ENCODE measurements around the gene NRF1.

The NRF1 gene

DNA sequence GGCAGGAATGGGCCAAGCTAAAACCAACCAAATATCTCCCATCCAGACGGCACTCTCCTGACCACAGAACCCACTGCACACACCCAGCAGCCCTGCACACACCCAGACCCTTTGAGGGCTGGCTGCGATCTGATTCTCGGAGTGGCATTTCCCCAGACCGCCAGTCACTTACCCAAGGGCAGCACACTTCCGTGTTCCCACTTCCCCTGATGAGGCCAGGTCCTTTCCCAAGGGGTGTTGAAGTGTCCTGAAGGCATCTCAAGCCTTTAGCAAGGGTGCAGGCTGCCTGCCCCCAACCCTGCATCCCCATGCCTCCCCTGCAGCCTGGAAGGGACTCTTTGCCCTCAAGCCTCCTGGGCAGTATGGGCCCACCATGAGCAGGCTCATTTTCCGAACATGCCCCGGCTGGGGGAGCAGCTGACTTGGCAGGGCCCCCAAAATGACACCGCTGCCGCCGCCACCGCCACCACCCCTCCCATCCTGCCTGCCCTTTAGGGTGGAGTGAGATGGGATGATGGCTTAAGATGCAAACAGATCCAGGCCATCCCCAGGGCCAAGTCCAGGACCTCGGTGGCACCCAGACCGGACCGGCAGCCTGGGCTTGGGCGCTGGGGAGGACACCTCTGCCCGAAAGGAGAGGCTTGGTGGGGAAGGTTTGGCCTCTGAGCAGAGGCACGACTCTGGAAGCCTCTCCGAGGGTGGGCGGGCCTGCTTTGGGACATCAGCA, 159.8 kb downstream of the NRF1 start:
- DNase-seq (ENCODE audit: low spot score), result no peak

GRCh38 chr7:129771928-129772479, 160.5 kb downstream of the NRF1 start:
- DNase-seq (ENCODE audit: low spot score), result peak; percentile 69

DNA sequence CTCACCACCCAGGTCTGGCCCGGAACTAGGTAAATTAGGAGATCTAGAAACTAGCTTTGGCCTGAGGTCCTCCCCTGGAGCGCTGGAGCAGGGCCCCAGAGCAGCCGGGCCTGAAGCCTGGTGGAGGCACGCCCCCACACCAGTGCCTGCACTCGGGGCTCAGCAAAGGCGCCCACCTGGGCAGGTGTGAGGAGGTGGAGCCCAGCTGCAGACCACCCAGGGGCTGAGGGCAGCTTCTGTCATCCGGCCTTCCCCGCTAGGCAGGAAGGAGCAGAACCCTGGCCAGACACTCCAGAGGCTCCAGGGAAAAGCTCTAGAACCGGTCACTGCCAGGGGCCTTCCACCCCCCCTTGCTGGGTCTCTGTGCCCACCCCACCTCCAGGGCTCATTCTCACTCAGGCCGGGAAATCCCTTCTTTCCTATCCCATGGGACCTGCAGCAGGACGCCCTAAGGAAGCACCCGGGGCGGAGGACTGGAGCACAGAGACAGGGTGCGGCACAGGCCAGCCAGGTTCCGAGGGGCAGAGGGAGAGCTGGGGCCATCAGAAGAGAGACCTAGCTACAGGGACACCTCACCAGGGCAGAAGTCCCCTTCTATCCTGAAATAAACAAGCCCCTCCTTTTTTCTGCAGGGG, 161.2 kb downstream of the NRF1 start:
- no peak for DNase-seq (ENCODE audit: low spot score)

GRCh38 chr7:129773328-129773731, 161.8 kb downstream of the NRF1 start:
- DNase-seq (ENCODE audit: low spot score), result no peak

- DNase-seq (ENCODE audit: low spot score), result no peak
Observed at GRCh38 chr7:129773871-129774270, 162.4 kb downstream of the NRF1 start.

DNA sequence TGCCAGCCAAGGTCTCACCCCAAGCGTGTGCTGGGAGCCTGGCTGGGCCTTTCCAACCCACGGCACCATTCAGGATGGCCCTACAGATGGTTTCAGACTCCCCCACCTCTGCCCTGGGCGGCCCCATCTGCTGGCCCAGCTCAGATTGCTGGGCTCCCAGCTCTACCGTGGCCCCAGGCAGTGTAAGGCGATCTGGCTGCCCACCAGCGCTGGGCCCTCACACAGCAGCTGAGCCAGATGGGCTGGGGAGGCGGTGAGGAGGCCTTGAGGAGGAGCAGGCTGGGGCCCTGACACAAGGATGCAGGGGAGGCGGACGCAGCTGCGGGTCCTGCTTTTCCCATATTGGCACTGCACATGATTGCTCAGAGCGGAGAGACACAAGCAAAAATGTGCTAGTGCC, 162.8 kb downstream of the NRF1 start:
- peak; percentile 65 for DNase-seq (ENCODE audit: low spot score)

DNA sequence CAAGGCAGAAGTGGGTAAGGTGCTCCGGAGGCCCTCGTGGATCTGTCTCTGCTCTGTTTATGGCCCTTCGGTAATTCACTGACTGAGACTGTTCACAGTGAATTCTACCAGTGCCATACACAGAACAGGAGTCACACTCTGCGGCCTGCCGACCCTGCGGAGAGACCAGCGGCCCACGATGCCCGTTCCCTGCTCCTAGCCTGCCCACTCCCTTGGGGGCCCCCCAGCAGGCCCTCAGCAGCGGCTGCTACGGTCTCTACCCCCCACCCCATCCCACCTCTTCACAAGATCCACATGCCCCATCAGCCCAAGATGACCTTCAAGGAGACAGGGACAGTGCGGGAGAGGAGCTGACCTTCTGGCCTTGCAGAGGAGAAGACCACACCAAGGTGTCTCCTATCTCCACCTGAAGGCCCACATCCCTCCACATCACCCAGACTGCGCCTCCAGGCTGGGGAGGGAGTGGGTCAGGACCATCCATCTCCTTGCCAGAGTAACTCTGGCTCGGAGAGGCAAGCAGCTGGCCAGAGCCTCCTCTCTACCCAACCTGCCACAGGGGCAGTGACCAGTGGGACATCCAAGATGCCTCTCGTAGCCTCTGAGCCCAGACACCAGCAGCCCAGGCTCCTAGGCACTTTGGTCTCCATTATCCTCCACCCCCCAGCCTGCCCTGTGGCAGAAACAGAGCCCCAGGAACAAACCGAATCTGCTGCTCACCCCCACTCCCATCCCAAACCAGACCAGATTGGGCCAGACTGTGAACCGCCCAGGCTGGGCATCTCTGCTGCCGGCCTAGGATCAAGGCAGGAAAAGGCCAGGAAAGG, 163.6 kb downstream of the NRF1 start:
- DNase-seq (ENCODE audit: low spot score), result no peak

- DNase-seq (ENCODE audit: low spot score), result no peak
Observed at GRCh38 chr7:129775695-129776361, 164.3 kb downstream of the NRF1 start.

- DNase-seq (ENCODE audit: low spot score), result no peak
Observed at GRCh38 chr7:129776362-129776722, 164.8 kb downstream of the NRF1 start.

GRCh38 chr7:129777195-129777844, 165.8 kb downstream of the NRF1 start:
- no peak for DNase-seq (ENCODE audit: low spot score)

DNA sequence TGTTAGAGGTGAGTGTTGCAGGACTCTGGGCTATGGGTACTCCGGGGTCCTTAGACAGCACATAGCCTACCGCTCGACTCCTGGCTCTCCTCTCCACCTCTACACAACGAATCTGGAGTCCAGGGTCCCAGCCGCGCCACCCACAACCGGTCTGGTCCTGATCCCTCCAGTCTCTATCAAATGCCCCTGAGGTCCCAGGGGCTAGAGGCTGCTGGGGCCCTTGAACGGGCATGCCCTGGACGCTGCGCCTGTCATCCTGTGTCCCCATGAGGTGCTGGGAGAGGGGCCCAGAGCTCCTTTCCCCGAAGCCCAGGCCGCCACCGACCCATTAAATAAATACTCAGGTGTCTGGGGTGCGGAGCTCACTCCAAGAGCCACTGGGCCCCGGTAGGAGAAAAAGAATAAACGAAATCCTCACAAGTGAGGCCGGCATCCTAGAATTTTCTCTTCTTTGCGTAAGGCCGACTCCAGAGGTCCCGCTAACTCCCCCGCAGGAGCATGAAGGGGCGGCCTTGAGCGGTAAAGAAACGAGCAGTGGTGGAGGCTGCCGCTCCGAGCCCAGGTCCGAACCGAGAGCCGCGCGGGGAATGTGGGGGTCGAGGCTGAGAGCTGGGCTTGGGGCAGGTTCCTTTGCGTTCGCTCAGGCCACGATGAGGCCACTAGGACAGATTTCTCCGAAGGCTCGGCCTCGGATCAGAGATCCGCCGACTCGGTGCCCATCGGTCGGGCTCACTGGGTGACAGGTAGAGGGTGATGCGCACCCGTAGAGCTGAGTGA, 166.7 kb downstream of the NRF1 start:
- no peak for DNase-seq (ENCODE audit: low spot score)

DNA sequence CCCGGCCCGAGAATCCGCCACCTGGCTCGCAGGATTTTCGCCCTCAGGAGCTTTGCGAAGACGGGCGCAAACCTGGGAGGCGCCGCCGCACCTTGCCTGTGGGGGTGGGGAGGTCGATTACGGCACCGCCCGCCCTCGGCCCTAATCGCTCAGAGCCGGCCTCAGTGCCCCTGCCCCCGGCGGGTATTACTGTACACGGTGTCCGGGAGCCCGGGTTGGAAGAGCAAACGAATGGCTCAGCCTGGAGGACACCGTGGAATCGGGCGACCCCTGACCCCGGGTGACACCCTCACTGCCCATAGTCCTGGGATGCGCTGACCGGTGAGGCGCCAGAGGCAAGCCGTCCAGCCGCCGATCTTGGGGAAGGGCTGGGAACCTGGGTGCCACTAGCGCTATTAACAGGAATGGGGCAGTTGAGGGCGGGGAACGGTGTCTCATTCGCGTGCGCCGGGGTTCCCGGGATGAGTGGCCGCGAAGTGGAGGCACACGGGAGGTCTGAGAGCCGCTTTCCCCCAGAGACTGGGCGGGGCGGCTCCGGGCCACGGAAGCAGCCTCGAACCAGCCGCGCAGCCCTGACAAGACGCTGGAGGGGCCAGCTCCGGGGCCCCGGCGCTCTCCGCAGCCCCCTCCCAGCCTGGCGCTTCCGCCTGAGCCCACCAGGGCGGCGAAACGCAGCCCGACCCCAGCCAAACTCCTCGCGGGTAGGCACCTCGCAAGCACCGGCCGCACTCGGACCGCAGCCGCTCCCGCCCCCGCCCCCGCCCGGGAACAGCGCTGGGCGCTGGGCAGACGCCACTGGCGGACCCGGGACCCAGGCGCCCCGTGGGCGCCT, 167.5 kb downstream of the NRF1 start:
- peak; percentile 62 for DNase-seq (ENCODE audit: low spot score)

DNA sequence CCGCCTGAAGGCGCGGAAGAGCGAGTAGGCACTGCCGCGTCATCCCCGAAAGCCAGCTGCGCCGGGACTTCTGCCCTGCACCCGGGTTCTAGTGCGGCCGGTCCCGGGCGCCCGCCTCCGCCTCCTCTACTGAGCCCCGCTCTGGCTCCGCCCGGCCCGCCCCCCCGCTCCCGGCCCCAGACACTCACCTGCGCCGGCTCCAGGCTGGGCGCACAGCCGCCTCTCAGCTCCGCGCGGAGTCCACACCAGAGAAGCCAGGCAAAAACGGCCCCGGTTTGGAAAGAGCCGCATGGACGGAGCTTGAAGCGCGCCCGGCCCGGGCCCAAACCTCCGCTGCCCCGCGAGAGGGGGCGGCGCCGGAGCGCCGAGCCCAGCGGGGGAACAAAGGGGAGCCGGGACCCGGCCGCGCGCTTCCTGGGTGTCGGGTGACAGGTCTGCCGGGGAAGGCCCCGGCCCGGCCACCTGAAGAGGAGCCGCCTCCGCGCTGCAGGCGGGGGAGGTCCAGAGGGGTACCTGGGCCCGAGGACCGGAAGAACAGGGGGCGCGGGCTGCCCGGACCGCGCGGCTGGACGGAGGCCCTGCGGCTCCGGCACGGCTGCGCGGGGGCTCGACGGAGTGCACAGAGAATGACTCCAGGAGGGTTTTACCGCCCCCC, 168.2 kb downstream of the NRF1 start:
- peak; percentile 73 for DNase-seq (ENCODE audit: low spot score)

DNA sequence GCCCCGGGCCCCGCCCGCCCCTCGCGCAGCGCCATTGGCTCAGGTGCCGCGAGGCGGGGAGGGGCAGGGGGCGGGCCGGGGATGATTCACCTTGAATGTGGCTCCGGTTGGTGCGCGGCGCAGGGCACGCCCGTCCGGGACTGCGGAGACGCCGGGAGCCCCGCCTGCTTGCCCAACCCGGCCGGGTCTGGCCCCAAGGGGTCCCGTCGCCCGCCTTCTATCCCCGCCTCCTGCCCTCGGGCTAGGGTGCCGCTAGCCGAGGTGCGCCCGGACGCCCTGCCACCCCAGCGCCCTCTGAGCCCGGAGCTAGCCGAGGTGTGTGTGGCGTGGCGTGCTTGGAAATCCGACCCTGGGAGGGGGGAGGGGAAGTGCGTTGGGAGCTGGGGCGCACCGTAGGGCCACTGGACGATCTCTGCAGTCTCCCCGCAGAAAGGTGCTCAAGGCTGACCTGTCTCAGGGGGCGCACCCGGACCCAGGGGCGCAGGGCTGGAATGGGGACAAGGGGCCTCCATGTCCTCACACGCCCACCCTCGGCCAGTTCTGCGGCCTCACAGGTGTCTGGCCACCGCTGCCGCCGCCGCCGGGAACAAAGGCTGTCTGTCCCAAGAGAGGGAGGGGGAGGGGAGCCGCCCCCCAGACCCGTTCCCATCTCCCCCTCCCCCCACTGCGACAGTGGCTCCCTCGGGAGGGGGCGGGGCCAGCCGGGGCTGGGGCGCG, 168.9 kb downstream of the NRF1 start:
- peak; percentile 78 for DNase-seq (ENCODE audit: low spot score)

DNA sequence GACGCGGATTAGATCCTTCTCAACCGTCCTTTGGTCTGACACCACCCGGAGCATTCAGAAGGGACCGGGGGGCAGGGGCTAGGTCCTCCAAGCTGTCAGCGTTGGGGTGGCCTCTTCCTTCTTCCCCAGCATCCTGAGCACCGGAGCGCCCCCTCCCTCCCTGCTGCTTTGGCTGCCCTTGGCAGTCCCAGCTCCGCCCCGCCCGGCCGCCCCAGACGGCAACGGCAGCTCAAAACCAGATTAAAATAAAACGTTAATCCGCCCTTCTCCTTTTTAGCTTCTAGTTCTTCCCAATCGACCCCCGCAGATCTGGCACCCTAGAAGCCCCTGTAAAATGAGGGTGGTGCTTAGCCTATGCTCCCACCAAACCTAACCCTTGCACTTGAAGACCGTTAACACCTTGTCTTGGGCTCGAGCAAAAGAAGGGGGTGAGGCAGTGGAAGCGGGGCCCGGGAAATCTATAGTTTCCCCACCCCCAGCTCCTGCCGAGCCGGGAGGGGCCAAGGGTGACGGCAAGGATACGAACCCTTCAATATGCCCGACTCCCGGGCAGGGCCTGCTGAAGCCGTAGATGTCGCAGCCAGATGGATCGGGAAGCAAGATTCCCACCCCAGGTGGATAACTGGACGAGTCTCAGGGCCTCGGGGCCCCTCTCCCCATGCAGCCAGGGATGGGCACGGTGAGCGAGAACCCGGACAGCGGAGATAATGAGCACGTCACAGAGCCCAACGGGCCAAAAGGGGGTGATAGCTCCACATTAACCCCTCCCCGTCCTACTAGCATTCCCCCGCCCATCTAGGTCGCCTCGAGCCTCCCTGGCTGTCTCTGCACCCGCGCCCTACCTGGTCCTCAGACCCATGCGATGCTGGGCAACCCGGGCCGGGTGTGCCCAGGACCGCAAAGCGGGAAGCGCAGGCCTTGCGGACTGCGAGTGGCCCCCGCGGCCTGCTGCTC, 169.7 kb downstream of the NRF1 start:
- peak; percentile 62 for DNase-seq (ENCODE audit: low spot score)

DNA sequence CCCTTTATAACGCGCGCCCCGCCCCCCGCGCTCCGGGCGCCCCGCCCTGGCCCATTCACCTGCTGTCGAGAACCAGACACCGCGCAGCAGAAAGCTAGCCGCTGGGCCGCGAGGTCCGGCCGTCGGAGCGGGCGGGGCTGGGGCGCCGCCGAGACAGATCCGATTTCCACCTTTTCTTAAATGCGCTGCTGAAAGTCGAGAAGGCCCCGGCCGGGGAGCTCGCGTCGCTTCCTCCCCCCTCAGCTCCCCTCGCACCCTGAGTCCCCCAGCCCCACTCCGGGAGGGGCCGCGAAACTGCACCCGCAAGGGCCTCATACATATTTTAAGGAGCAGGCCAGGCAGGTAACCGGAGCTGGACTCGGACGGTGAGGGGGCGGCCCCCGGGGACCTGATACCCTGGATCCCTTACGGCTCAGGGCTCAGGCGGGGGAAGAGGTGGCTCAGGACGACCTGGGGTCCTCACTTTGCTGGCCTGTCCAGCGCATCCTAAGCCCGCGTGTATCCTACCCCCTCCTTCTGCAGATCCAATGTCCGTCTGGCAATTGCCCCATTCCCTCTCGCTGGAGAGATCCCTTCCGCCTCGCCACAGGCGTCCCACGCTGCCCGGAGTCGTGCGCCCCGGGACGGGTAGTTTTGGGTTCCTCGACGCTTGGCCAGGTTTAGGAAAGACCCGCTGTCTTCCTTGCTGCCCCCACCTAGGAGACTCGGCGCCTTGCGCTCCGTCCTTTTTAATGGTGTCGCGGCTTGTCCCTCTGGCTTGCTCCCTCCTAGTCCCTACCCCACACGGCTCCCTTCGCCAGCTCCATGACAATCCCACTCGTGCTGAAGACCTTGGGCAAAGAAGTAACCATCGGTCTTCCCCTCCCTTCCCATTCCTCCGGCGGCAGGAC, 170.7 kb downstream of the NRF1 start:
- peak; percentile 70 for DNase-seq (ENCODE audit: low spot score)

Data from ecto neural progenitor cell (in vitro differentiated cells).